RKO (cell line): ENCODE results near the gene GBP2.
"Not testable (repeated sequence)": the region's sequence is repeated elsewhere in the genome, so short reads cannot be mapped to it uniquely, and the experiment has no call there.

Experiments
- DNase-seq: peaks from one replicate; pipeline ENCODE4 v3.0.0-alpha.2; 2016; ENCODE audit warnings: low spot score

GBP2 gene

GRCh38 chr1:89126602-89127565 lies 970 bp upstream of the GBP2 start:
- DNase-seq: not testable (repeated sequence)

GRCh38 chr1:89125240-89125912 lies 538 bp downstream of the GBP2 start:
- no peak for DNase-seq

- no peak for DNase-seq
Measured at GRCh38 chr1:89121641-89122040, 4.3 kb downstream of the GBP2 start.

- no peak for DNase-seq
Measured at GRCh38 chr1:89114662-89115061, 11.3 kb downstream of the GBP2 start.

GRCh38 chr1:89112871-89113613 lies 12.9 kb downstream of the GBP2 start:
- no peak for DNase-seq

GRCh38 chr1:89104687-89105086 lies 21.2 kb downstream of the GBP2 start:
- DNase-seq: no peak

- DNase-seq: no peak
Measured at GRCh38 chr1:89104147-89104546, 21.8 kb downstream of the GBP2 start.

- no peak for DNase-seq
Measured at GRCh38 chr1:89102021-89102420, 23.9 kb downstream of the GBP2 start.

GRCh38 chr1:89100412-89100811 lies 25.5 kb downstream of the GBP2 start:
- no peak for DNase-seq

- DNase-seq: no peak
Measured at GRCh38 chr1:89098857-89099256, 27.1 kb downstream of the GBP2 start.

- no peak for DNase-seq
Measured at GRCh38 chr1:89095737-89096136, 30.2 kb downstream of the GBP2 start.

GRCh38 chr1:89089962-89090361 lies 36.0 kb downstream of the GBP2 start:
- DNase-seq: no peak

- no peak for DNase-seq
Measured at GRCh38 chr1:89088572-89088971, 37.3 kb downstream of the GBP2 start.

- no peak for DNase-seq
Measured at GRCh38 chr1:89087241-89087640, 38.7 kb downstream of the GBP2 start.

- DNase-seq: peak; percentile 51
Measured at GRCh38 chr1:89085781-89086180, 40.1 kb downstream of the GBP2 start.

- DNase-seq: no peak
Measured at GRCh38 chr1:89081005-89081404, 44.9 kb downstream of the GBP2 start.

- not testable (repeated sequence) for DNase-seq
Measured at GRCh38 chr1:89080068-89080467, 45.8 kb downstream of the GBP2 start.

- not testable (repeated sequence) for DNase-seq
Measured at GRCh38 chr1:89072466-89073065, 53.3 kb downstream of the GBP2 start.

GRCh38 chr1:89070509-89070908 lies 55.4 kb downstream of the GBP2 start:
- DNase-seq: no peak

GRCh38 chr1:89069951-89070350 lies 56.0 kb downstream of the GBP2 start:
- no peak for DNase-seq

- DNase-seq: no peak
Measured at GRCh38 chr1:89068291-89068690, 57.6 kb downstream of the GBP2 start.
